Mesendoderm (in vitro differentiated cells): ENCODE measurements around the gene RAB11A.
A peak's percentile ranks its signal among the peaks of the same experiment; 100 is the strongest.

ENCODE experiments used
- DNase-seq: peaks from one replicate; pipeline ENCODE4 v3.0.0; 2013
- H2AK5ac ChIP-seq: 2 replicates; pipeline ENCODE4 v1.6.1; 2013; ENCODE audit warnings: low read length, inconsistent platforms
- H2BK120ac ChIP-seq: 2 replicates; pipeline ENCODE4 v1.6.1; 2013; ENCODE audit warnings: low read depth, mild to moderate bottlenecking, low read length, moderate library complexity, mixed read lengths
- H2BK15ac ChIP-seq: replicated peaks from 2 replicates; pipeline ENCODE4 v1.6.1; 2013; ENCODE audit warnings: low read depth, mild to moderate bottlenecking, moderate library complexity
- H2BK5ac ChIP-seq: 2 replicates; pipeline ENCODE4 v1.6.1; 2013; ENCODE audit warnings: low read length, inconsistent platforms
- H3K18ac ChIP-seq: 2 replicates; pipeline ENCODE4 v1.6.1; 2013; ENCODE audit warnings: mild to moderate bottlenecking, low read length, mixed read lengths
- H3K23ac ChIP-seq: one replicate; pipeline ENCODE4 v1.6.1; 2013; ENCODE audit warnings: low read length
- H3K27ac ChIP-seq: 2 replicates; pipeline ENCODE4 v1.5.1; 2013; ENCODE audit warnings: low read depth, mild to moderate bottlenecking, inconsistent platforms, low read length, moderate library complexity
- H3K27me3 ChIP-seq: 2 replicates; pipeline ENCODE4 v1.6.1; 2013; ENCODE audit warnings: low read length, control low read depth, mild to moderate bottlenecking, inconsistent platforms; ENCODE audit not compliant: insufficient read depth, poor library complexity
- H3K36me3 ChIP-seq: 2 replicates; pipeline ENCODE4 v1.6.1; 2013; ENCODE audit warnings: low read length, inconsistent platforms; ENCODE audit not compliant: control insufficient read depth, insufficient read depth
- H3K4ac ChIP-seq: one replicate; pipeline ENCODE4 v1.6.1; 2013; ENCODE audit warnings: low read depth, mild to moderate bottlenecking, low read length, moderate library complexity
- H3K4me1 ChIP-seq: 2 replicates; pipeline ENCODE4 v1.6.1; 2013; ENCODE audit warnings: low read depth, low read length, inconsistent platforms; ENCODE audit not compliant: control insufficient read depth
- H3K4me2 ChIP-seq: 2 replicates; pipeline ENCODE4 v1.6.1; 2013; ENCODE audit warnings: low read length
- H3K4me3 ChIP-seq: 2 replicates; pipeline ENCODE4 v1.5.1; 2013; ENCODE audit warnings: mild to moderate bottlenecking, low read length
- H3K56ac ChIP-seq: one replicate; pipeline ENCODE4 v1.6.1; 2013; ENCODE audit warnings: low read length
- H3K79me1 ChIP-seq: 2 replicates; pipeline ENCODE4 v1.6.1; 2013; ENCODE audit warnings: low read length, inconsistent platforms
- H3K79me2 ChIP-seq: 2 replicates; pipeline ENCODE4 v1.6.1; 2013; ENCODE audit warnings: mild to moderate bottlenecking, low read length; ENCODE audit not compliant: control insufficient read depth, insufficient read depth
- H3K9ac ChIP-seq: 2 replicates; pipeline ENCODE4 v1.6.1; 2013; ENCODE audit warnings: low read length, inconsistent platforms
- H4K5ac ChIP-seq: one replicate; pipeline ENCODE4 v1.6.1; 2013; ENCODE audit warnings: low read length
- H4K8ac ChIP-seq: one replicate; pipeline ENCODE4 v1.6.1; 2013; ENCODE audit warnings: low read depth, mild to moderate bottlenecking, control low read depth, low read length, moderate library complexity
- WGBS: extraction: QIAGEN DNeasy Blood & Tissue Kit; methylation state at CpG from one replicate; pipeline ENCODE4 v1.1.7; 2013; ENCODE audit warnings: low lambda C conversion rate, missing lambda C conversion rate; ENCODE audit not compliant: insufficient coverage; ENCODE audit errors: extremely low coverage; 5-methylcytosine and 5-hydroxymethylcytosine counted together

The RAB11A gene

GRCh38 chr15:65851981-65852380, 17.3 kb upstream of the RAB11A start:
- H4K8ac ChIP-seq: no peak overlapping the region
- no peaks in the 10 kb centered on the region for H3K79me2 ChIP-seq
- no peak overlapping the region for H3K9ac ChIP-seq
- no peaks in the 10 kb centered on the region for H3K79me1 ChIP-seq
- H3K4me2 ChIP-seq: no peak overlapping the region
- H2AK5ac ChIP-seq: no peak overlapping the region
- H2BK5ac ChIP-seq: no peak overlapping the region
- H3K27me3 ChIP-seq: no peaks in the 10 kb centered on the region
- no peak overlapping the region for H3K4ac ChIP-seq
- no peak overlapping the region for H3K18ac ChIP-seq
- H3K56ac ChIP-seq: no peak overlapping the region
- WGBS: no CpG with 5 or more reads among the region's 5 CpGs
- no peaks in the 10 kb centered on the region for H3K36me3 ChIP-seq
- H2BK15ac ChIP-seq: no peak overlapping the region
- no peak overlapping the region for H3K4me3 ChIP-seq
- no peak for DNase-seq
- no peak overlapping the region for H3K27ac ChIP-seq
- no peak overlapping the region for H3K23ac ChIP-seq
- H3K4me1 ChIP-seq: no peaks in the 10 kb centered on the region
- H4K5ac ChIP-seq: no peak overlapping the region
- no peak overlapping the region for H2BK120ac ChIP-seq

DNA sequence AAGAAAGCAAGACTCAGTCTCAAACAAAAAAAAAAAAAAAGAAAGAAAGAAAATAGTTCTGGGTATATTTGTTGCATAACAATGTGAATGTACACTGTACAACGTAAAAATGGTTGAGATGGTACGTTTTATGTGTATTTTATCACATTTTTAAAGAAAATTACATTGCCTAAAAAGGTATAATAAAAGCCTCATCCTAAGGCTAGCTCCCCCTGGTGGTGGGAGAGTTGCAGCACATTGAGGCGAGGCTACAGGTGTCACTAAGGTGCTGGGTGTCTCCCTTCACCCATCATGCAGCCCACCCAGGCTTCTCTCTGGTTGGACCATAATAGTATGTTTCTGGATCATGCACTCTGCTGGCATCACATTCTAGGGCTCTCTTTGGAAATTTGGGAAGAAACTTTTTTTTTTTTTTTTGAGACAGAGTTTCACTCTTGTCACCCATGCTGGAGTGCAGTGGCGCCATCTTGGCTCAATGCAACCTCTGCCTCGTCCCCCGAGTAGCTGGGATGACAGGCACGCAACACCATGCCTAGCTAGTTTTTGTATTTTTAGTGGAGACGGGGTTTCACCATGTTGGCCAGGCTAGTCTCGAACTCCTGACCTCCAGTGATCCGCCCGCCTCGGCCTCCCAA, 12.4 kb upstream of the RAB11A start:
- H4K8ac ChIP-seq: no peak overlapping the region
- no peak overlapping the region for H2BK15ac ChIP-seq
- H3K4me3 ChIP-seq: no peak overlapping the region
- H3K23ac ChIP-seq: no peak overlapping the region
- H3K4me1 ChIP-seq: no peaks in the 10 kb centered on the region
- H2AK5ac ChIP-seq: no peak overlapping the region
- H3K27me3 ChIP-seq: no peaks in the 10 kb centered on the region
- WGBS: no CpG with 5 or more reads among the region's 12 CpGs
- no peaks in the 10 kb centered on the region for H3K79me2 ChIP-seq
- peak; percentile 74 for DNase-seq
- H3K4me2 ChIP-seq: no peak overlapping the region
- H3K79me1 ChIP-seq: no peaks in the 10 kb centered on the region
- no peak overlapping the region for H3K9ac ChIP-seq
- H2BK5ac ChIP-seq: no peak overlapping the region
- no peak overlapping the region for H2BK120ac ChIP-seq
- H3K36me3 ChIP-seq: no peaks in the 10 kb centered on the region
- no peak overlapping the region for H3K18ac ChIP-seq
- H4K5ac ChIP-seq: no peak overlapping the region
- no peak overlapping the region for H3K4ac ChIP-seq
- no peak overlapping the region for H3K56ac ChIP-seq
- no peak overlapping the region for H3K27ac ChIP-seq

- no peak overlapping the region for H2AK5ac ChIP-seq
- peak overlapping the region; percentile 28 for H2BK5ac ChIP-seq
- no peak overlapping the region for H3K27ac ChIP-seq
- H2BK120ac ChIP-seq: no peak overlapping the region
- no peaks in the 10 kb centered on the region for H3K36me3 ChIP-seq
- H4K5ac ChIP-seq: no peak overlapping the region
- no peak overlapping the region for H3K18ac ChIP-seq
- H3K79me2 ChIP-seq: no peaks in the 10 kb centered on the region
- H3K79me1 ChIP-seq: no peaks in the 10 kb centered on the region
- no peaks in the 10 kb centered on the region for H3K4me1 ChIP-seq
- no CpG with 5 or more reads among the region's 5 CpGs for WGBS
- no peak overlapping the region for H4K8ac ChIP-seq
- DNase-seq: peak; percentile 24
- no peak overlapping the region for H3K9ac ChIP-seq
- H3K56ac ChIP-seq: no peak overlapping the region
- H3K23ac ChIP-seq: no peak overlapping the region
- H3K4ac ChIP-seq: no peak overlapping the region
- H3K4me2 ChIP-seq: no peak overlapping the region
- no peak overlapping the region for H3K4me3 ChIP-seq
- H3K27me3 ChIP-seq: no peaks in the 10 kb centered on the region
- no peak overlapping the region for H2BK15ac ChIP-seq
Observed at GRCh38 chr15:65857718-65858402, 11.4 kb upstream of the RAB11A start.

DNA sequence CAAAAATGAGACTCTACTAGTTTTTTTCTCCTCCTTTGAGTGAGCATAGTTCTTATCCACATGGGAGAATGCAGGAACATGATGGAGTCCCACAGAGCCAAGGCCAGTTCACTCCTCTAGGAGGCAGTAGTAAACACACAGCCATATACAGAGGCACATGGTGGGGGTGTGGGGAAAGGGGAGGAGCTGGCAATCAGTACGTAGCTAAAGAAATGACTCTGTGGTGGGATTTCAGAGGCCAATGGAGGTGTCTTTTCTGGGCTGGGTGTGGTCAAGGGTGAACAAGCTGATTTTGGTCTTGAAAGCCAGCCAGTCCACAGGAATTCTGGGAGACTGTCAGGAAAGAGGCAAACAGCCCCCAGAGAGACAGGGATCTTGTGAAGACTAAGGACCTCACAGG, 6.6 kb upstream of the RAB11A start:
- no peak overlapping the region for H3K4ac ChIP-seq
- no peak overlapping the region for H3K23ac ChIP-seq
- no peak overlapping the region for H4K5ac ChIP-seq
- H2BK120ac ChIP-seq: no peak overlapping the region
- DNase-seq: peak; percentile 98
- WGBS: no CpG with 5 or more reads among the region's 1 CpG
- H2BK5ac ChIP-seq: no peak overlapping the region
- H3K56ac ChIP-seq: no peak overlapping the region
- no peaks in the 10 kb centered on the region for H3K4me1 ChIP-seq
- no peak overlapping the region for H2AK5ac ChIP-seq
- no peaks in the 10 kb centered on the region for H3K27me3 ChIP-seq
- no peak overlapping the region for H3K4me3 ChIP-seq
- no peak overlapping the region for H2BK15ac ChIP-seq
- no peak overlapping the region for H3K9ac ChIP-seq
- no peak overlapping the region for H4K8ac ChIP-seq
- no peaks in the 10 kb centered on the region for H3K79me2 ChIP-seq
- no peak overlapping the region for H3K27ac ChIP-seq
- no peaks in the 10 kb centered on the region for H3K79me1 ChIP-seq
- no peaks in the 10 kb centered on the region for H3K36me3 ChIP-seq
- no peak overlapping the region for H3K18ac ChIP-seq
- no peak overlapping the region for H3K4me2 ChIP-seq

GRCh38 chr15:65863106-65863505, 6.2 kb upstream of the RAB11A start:
- H3K9ac ChIP-seq: no peak overlapping the region
- H3K36me3 ChIP-seq: no peaks in the 10 kb centered on the region
- no peak overlapping the region for H4K5ac ChIP-seq
- H3K23ac ChIP-seq: no peak overlapping the region
- H2AK5ac ChIP-seq: no peak overlapping the region
- H2BK5ac ChIP-seq: no peak overlapping the region
- no peaks in the 10 kb centered on the region for H3K4me1 ChIP-seq
- no peak overlapping the region for H4K8ac ChIP-seq
- H2BK120ac ChIP-seq: no peak overlapping the region
- no peak overlapping the region for H3K18ac ChIP-seq
- no peak overlapping the region for H2BK15ac ChIP-seq
- DNase-seq: no peak
- H3K27ac ChIP-seq: no peak overlapping the region
- H3K56ac ChIP-seq: peak overlapping the region; percentile 67
- H3K79me1 ChIP-seq: no peaks in the 10 kb centered on the region
- H3K27me3 ChIP-seq: no peaks in the 10 kb centered on the region
- no peak overlapping the region for H3K4ac ChIP-seq
- H3K79me2 ChIP-seq: no peaks in the 10 kb centered on the region
- WGBS: no CpG with 5 or more reads among the region's 6 CpGs
- H3K4me2 ChIP-seq: no peak overlapping the region
- H3K4me3 ChIP-seq: no peak overlapping the region

DNA sequence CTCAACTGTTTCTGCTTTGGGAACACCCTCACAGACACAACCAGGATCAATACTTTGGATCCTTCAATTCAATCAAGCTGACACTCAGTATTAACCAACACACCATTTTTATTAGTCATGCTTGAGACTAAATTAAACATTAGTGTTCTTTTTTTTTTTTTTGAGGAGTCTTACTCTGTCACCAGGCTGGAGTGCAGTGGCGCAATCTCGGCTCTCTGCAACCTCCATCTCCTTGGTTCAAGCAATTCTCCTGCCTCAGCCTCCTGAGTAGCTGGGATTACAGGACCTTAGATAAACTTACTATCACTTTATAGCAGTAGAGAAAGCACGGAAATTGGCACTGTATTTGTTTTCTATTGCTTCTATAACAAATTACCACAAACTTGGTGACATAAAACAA, 2.0 kb upstream of the RAB11A start:
- WGBS: no CpG with 5 or more reads among the region's 3 CpGs
- H3K79me1 ChIP-seq: peaks cover 2% of the 10 kb centered on the region
- peaks cover 27% of the 10 kb centered on the region for H3K79me2 ChIP-seq
- no peak overlapping the region for H2AK5ac ChIP-seq
- H3K9ac ChIP-seq: no peak overlapping the region
- no peaks in the 10 kb centered on the region for H3K36me3 ChIP-seq
- no peaks in the 10 kb centered on the region for H3K4me1 ChIP-seq
- H2BK5ac ChIP-seq: no peak overlapping the region
- H3K18ac ChIP-seq: no peak overlapping the region
- H3K56ac ChIP-seq: no peak overlapping the region
- H3K4ac ChIP-seq: no peak overlapping the region
- no peak overlapping the region for H4K5ac ChIP-seq
- no peak overlapping the region for H3K4me3 ChIP-seq
- no peaks in the 10 kb centered on the region for H3K27me3 ChIP-seq
- H2BK15ac ChIP-seq: no peak overlapping the region
- no peak overlapping the region for H2BK120ac ChIP-seq
- DNase-seq: no peak
- H3K27ac ChIP-seq: no peak overlapping the region
- no peak overlapping the region for H3K23ac ChIP-seq
- no peak overlapping the region for H3K4me2 ChIP-seq
- no peak overlapping the region for H4K8ac ChIP-seq
